ENCODE measurements around the gene STK16. TPM values are rescaled to one million over a fixed set of nuclear protein-coding genes. Genes with fewer than 3 reads are reported as not detected.
A peak's percentile ranks its signal among the peaks of the same experiment; 100 is the strongest.

Gene STK16
- total and polyA plus RNA-seq, 2 experiments from 2014 or later: 15.8 to 28.5 TPM

- no peak overlapping the region for H3K4me3 ChIP-seq
- no peak overlapping the region for H3K27ac ChIP-seq
- H3K4me1 ChIP-seq (ENCODE audit: low read depth): peaks cover 11% of the 10 kb centered on the region
- H3K9me3 ChIP-seq (ENCODE audit: low read depth): no peaks in the 10 kb centered on the region
- no peak for TF ChIP-seq CTCF (IDR thresholded peaks at IDR 0.05; ENCODE audit: low read depth, low read length)
- peaks cover 20% of the 10 kb centered on the region for H3K36me3 ChIP-seq
- no peaks in the 10 kb centered on the region for H3K27me3 ChIP-seq
- no peak for DNase-seq (ENCODE audit: low read depth in 1 of 2, low spot score in 1 of 2)
These were observed 37.1 kb downstream of the STK16 start for GRCh38 chr2:219282375-219282774.

- Histone ChIP-seq H3K36me3 (peaks cover 20% of the 10 kb centered on the region), H3K4me3 (no peak overlapping the region), H3K27me3 (no peaks in the 10 kb centered on the region), H3K4me1 (ENCODE audit: low read depth) (peaks cover 8% of the 10 kb centered on the region), H3K9me3 (ENCODE audit: low read depth) (no peaks in the 10 kb centered on the region), H3K27ac (no peak overlapping the region)
- DNase-seq (ENCODE audit: low read depth in 1 of 2, low spot score in 1 of 2): no peak
- TF ChIP-seq CTCF (IDR thresholded peaks at IDR 0.05; ENCODE audit: low read depth, low read length): no peak
These were observed 37.8 kb downstream of the STK16 start for GRCh38 chr2:219282943-219283581.

GRCh38 chr2:219284501-219285372, 39.5 kb downstream of the STK16 start:
- TF ChIP-seq CTCF (IDR thresholded peaks at IDR 0.05; ENCODE audit: low read depth, low read length): no peak
- Histone ChIP-seq H3K36me3 (peaks cover 20% of the 10 kb centered on the region), H3K9me3 (ENCODE audit: low read depth) (no peaks in the 10 kb centered on the region), H3K27me3 (no peaks in the 10 kb centered on the region), H3K27ac (no peak overlapping the region), H3K4me3 (no peak overlapping the region), H3K4me1 (ENCODE audit: low read depth) (no peaks in the 10 kb centered on the region)
- no peak for DNase-seq (ENCODE audit: low read depth in 1 of 2, low spot score in 1 of 2)

- TF ChIP-seq CTCF (IDR thresholded peaks at IDR 0.05; ENCODE audit: low read depth, low read length): no peak
- peaks cover 20% of the 10 kb centered on the region for H3K36me3 ChIP-seq
- H3K9me3 ChIP-seq (ENCODE audit: low read depth): no peaks in the 10 kb centered on the region
- no peaks in the 10 kb centered on the region for H3K27me3 ChIP-seq
- H3K27ac ChIP-seq: no peak overlapping the region
- H3K4me3 ChIP-seq: no peak overlapping the region
- H3K4me1 ChIP-seq (ENCODE audit: low read depth): no peaks in the 10 kb centered on the region
- no peak for DNase-seq (ENCODE audit: low read depth in 1 of 2, low spot score in 1 of 2)
These were observed 40.1 kb downstream of the STK16 start for GRCh38 chr2:219285373-219285735.

- H3K9me3 ChIP-seq (ENCODE audit: low read depth): no peaks in the 10 kb centered on the region
- no peak overlapping the region for H3K4me3 ChIP-seq
- H3K27me3 ChIP-seq: no peaks in the 10 kb centered on the region
- peaks cover 16% of the 10 kb centered on the region for H3K36me3 ChIP-seq
- H3K27ac ChIP-seq: no peak overlapping the region
- TF ChIP-seq CTCF (IDR thresholded peaks at IDR 0.05; ENCODE audit: low read depth, low read length): no peak
- no peaks in the 10 kb centered on the region for H3K4me1 ChIP-seq (ENCODE audit: low read depth)
- DNase-seq (ENCODE audit: low read depth in 1 of 2, low spot score in 1 of 2): peak; percentile 70 to 71
These were observed 40.7 kb downstream of the STK16 start for GRCh38 chr2:219285894-219286425.
